ENCODE data around the gene CAVIN1.
"Not testable (repeated sequence)": the region's sequence is repeated elsewhere in the genome, so short reads cannot be mapped to it uniquely, and the experiment has no call there.

DNA sequence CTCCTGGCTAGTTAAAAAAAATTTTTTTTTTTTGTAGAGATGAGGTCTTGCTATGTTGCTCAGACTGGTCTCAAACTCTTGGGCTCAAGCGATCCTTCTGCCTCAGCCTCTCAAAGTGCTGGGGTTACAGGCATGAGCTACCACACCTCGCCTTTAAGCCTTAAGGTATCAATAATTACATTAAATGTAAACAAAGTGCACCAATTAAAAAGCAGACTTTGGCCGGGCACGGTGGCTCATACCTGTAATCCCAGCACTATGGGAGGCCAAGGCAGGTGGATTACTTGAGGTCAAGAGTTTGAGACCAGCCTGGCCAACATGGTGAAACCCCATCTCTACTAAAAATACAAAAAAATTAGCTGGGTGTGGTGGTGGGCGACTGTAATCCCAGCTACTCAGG lies 28.2 kb upstream of the CAVIN1 start:
- TF ChIP-seq, protein P1, sequence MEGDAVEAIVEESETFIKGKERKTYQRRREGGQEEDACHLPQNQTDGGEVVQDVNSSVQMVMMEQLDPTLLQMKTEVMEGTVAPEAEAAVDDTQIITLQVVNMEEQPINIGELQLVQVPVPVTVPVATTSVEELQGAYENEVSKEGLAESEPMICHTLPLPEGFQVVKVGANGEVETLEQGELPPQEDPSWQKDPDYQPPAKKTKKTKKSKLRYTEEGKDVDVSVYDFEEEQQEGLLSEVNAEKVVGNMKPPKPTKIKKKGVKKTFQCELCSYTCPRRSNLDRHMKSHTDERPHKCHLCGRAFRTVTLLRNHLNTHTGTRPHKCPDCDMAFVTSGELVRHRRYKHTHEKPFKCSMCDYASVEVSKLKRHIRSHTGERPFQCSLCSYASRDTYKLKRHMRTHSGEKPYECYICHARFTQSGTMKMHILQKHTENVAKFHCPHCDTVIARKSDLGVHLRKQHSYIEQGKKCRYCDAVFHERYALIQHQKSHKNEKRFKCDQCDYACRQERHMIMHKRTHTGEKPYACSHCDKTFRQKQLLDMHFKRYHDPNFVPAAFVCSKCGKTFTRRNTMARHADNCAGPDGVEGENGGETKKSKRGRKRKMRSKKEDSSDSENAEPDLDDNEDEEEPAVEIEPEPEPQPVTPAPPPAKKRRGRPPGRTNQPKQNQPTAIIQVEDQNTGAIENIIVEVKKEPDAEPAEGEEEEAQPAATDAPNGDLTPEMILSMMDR (IDR thresholded peaks at IDR 0.05) = not testable (repeated sequence)
- not testable (repeated sequence) for TF ChIP-seq POLR2A (IDR thresholded peaks at IDR 0.05)
